MM.1S (cell line): ENCODE measurements around the gene ZNF181.

Experiments
- EZH2 ChIP-seq: fragments of 300-600 bp; sonication (generic); optimal IDR thresholded peaks from 2 replicates; pipeline ENCODE3; 2017; ENCODE audit warnings: low read depth, mild to moderate bottlenecking, antibody characterized with exemption, low read length, mixed read lengths
- TF ChIP-seq, protein P1 (sequence below): fragments of 300-600 bp; sonication (generic); IDR thresholded peaks from 2 replicates; pipeline ENCODE4 v1.5.1; 2016; ENCODE audit warnings: antibody characterized with exemption, low read length, mixed read lengths

- TF ChIP-seq, protein P1, sequence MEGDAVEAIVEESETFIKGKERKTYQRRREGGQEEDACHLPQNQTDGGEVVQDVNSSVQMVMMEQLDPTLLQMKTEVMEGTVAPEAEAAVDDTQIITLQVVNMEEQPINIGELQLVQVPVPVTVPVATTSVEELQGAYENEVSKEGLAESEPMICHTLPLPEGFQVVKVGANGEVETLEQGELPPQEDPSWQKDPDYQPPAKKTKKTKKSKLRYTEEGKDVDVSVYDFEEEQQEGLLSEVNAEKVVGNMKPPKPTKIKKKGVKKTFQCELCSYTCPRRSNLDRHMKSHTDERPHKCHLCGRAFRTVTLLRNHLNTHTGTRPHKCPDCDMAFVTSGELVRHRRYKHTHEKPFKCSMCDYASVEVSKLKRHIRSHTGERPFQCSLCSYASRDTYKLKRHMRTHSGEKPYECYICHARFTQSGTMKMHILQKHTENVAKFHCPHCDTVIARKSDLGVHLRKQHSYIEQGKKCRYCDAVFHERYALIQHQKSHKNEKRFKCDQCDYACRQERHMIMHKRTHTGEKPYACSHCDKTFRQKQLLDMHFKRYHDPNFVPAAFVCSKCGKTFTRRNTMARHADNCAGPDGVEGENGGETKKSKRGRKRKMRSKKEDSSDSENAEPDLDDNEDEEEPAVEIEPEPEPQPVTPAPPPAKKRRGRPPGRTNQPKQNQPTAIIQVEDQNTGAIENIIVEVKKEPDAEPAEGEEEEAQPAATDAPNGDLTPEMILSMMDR, result no peak
- no peak for TF ChIP-seq EZH2
These were observed 26.4 kb upstream of the ZNF181 start for GRCh38 chr19:34707661-34708060.
